Ovary (tissue), 3 donors: Measurements from ENCODE around the gene SUGCT.

Experiments used
- EP300 ChIP-seq: sonication (generic); formaldehyde crosslinking; IDR thresholded peaks from one replicate; pipeline ENCODE4 v1.6.1; 2017; ENCODE audit warnings: antibody characterized with exemption
- POLR2A ChIP-seq: fragments of 450-650 bp; IDR thresholded peaks from one replicate; pipeline ENCODE4 v1.6.1; 2017; ENCODE audit warnings: antibody characterized with exemption, mild to moderate bottlenecking, moderate library complexity
- TF ChIP-seq, protein P1 (sequence below), 3 donors: fragments of 450-650 bp in 2 of 3; fragments of 200-600 bp in 1 of 3; IDR thresholded peaks; one replicate each; pipeline versions ENCODE4 v1.5.1 to v1.8.0; 2016 to 2022; ENCODE audit warnings: antibody characterized with exemption in 3 of 3, mild to moderate bottlenecking in 1 of 3
- donor health status: DM: no; HTN: no; CAD: no.

DNA sequence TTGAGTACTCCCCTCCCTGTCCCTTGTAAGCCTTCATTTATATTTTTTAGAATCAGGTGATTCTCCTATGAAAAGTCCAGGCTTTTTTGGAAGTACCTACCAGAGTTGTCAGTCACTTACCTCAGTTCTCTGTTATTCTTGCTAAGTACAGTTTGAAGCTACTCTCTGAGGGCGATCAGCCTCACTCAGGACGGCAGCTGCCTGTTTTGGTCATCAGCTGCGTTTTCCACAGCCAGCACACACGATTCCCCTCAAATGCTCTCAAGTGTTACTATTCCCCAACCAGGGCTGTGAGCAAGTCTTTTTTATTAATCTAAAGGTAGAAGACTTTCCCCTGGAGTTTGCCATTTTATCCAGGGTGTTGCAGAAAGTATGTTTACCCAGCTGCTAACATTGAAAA, 328.6 kb downstream of the SUGCT start:
- TF ChIP-seq, protein P1, sequence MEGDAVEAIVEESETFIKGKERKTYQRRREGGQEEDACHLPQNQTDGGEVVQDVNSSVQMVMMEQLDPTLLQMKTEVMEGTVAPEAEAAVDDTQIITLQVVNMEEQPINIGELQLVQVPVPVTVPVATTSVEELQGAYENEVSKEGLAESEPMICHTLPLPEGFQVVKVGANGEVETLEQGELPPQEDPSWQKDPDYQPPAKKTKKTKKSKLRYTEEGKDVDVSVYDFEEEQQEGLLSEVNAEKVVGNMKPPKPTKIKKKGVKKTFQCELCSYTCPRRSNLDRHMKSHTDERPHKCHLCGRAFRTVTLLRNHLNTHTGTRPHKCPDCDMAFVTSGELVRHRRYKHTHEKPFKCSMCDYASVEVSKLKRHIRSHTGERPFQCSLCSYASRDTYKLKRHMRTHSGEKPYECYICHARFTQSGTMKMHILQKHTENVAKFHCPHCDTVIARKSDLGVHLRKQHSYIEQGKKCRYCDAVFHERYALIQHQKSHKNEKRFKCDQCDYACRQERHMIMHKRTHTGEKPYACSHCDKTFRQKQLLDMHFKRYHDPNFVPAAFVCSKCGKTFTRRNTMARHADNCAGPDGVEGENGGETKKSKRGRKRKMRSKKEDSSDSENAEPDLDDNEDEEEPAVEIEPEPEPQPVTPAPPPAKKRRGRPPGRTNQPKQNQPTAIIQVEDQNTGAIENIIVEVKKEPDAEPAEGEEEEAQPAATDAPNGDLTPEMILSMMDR (IDR thresholded peaks at IDR 0.05) = no peak
- TF ChIP-seq POLR2A = no peak
- TF ChIP-seq EP300 = no peak
